ENCODE data around the gene POP5.
"Not testable (repeated sequence)": the region's sequence is repeated elsewhere in the genome, so short reads cannot be mapped to it uniquely, and the experiment has no call there.

POP5 gene, protein sequence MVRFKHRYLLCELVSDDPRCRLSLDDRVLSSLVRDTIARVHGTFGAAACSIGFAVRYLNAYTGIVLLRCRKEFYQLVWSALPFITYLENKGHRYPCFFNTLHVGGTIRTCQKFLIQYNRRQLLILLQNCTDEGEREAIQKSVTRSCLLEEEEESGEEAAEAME

DNA sequence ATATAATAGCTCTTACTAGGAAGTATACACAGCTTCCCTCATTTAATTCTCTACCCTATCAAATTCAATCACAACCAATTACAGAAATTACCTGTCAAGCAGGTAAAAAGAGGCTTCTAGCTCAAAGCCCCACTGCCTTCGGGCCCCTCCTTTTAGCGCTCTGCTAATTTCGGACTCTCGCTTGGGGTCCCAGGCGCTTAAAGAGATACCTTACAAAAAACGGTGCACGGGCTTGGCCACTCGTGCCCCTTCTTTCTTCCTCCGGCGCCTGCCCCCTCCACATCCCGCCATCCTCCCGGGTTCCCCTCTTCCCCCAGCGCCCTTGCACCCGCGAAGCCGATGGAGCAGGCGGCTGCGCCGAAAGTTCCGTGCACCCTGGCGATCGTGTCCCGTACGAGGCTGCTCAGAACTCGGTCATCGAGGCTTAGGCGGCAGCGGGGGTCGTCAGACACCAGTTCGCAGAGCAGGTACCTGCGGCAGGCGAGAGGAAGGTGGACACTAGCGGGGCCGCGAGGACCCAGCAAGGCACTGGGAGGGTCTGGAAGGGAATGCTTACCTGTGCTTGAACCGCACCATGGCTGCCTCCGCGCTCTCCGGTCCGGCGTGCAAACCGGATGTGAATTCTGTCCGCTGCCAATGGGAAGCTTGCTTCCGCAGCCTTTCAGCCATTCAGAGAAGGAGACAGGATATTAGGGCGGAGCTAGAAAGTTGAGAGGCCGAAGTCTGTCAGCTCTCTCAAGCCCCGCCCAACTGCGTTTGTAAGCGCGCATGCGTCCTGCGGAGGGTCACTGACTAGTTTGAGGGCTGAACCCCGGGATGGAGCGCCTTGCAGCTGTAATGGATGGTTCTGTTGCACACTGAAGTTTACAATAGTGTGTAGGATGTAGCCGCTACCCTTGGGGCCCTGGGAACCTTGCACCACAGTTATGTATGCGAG, at the start of gene POP5:
POP5 (minus strand) TSS at position 616 of the 937 bp plus-strand sequence; CDS start at position 576, 40 bp downstream.
- peak; percentile 91 to 92 for DNase-seq (ENCODE audit: low read depth in 2 of 2)

DNA sequence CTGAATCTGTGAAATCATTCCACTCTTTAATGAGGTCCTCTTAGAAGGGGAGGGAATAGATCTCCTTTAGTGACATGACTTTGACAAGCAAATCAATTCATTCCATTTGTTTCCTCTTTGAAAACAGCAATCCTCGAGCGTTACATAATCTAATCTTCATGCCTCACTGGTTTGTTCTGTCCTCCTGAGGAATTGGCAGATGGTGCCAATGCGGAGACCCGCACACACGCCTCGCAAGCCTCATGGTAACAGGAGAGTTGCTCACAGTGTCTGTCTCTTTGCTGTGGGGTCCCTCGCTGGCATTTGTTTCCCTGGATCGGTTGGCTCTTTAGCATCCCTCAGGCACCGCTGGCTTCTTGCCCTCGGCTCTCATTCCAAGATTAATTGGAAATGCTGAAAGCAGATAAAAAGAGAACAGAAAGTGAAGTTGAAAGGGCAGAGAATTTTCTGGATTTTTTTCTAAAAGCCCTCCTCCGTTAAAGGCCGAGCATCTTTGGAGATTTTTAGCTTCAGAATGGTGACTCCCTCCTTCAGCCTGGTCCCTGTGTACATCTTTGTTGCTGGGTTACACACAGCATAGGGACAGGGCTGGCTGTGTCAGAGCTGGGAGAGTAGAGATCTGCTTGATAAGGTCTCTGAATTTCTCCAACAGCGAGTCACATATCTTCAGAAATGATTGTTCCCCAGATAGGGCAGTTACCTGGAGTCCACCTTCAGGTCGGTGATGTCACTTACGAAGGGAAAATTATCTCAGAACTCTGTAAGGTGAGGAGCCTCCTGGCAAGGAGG, 49.1 kb upstream of the POP5 start:
- DNase-seq (ENCODE audit: low read depth in 2 of 2): no peak

DNA sequence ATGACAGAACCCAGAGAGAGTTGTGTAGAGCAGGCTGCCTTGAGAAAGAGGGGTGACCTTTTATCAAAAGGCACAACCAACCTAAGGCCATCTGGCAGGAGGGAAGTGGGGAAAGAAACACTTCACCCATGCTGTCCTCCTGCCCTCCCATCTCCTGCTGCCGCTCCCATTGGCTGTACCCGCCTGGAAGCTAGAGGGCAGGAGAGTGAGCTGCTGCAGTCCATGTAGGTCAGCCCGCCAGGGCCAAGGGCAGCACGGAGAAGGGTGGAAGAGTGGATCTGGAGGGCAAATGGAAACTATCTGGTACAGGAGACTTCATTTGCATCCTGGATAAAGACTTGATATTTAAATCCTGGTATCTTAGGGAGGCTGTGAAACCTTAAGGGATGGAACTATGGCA, 47.7 kb upstream of the POP5 start:
- DNase-seq (ENCODE audit: low read depth in 2 of 2): no peak

DNA sequence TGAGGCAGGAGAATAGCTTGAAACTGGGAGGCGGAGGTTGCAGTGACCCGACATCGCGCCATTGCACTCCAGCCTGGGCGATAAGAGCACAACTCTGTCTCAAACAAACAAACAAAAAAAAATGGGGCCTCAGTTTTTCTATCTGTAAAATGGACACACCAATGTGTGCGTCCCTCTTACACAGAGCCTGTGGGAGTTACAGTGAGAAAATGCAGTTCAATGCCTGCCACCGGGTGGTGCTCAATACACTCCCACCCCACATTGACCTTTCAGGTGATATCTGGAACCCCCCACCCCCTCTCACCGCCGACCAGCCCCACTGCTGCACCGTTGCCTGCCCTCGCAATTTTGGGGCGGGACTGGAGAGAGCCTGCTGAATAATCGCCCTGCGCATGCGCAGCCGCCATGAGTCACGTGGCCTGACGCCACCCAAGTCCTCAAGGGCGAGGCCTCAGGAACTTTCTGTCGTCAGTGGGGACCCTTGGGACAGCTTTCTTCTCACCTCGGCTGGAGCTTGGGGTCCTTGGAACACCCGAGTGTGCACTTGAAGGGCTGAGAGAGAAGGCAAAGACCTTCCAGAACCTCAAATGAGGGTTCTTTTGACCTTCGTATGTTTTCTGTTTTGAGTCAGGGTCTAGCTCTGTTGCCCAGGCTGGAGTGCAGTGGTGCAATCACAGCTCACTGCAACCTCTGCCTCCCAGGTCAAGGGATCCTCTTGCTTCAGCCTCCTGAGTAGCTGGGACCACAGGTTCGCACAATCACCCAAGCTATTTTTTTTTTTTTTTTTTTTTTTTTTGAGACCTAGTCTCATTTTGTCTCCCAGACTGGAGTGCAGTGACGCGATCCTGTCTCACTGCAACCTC, 44.6 kb upstream of the POP5 start:
- DNase-seq (ENCODE audit: low read depth in 2 of 2): no peak

DNA sequence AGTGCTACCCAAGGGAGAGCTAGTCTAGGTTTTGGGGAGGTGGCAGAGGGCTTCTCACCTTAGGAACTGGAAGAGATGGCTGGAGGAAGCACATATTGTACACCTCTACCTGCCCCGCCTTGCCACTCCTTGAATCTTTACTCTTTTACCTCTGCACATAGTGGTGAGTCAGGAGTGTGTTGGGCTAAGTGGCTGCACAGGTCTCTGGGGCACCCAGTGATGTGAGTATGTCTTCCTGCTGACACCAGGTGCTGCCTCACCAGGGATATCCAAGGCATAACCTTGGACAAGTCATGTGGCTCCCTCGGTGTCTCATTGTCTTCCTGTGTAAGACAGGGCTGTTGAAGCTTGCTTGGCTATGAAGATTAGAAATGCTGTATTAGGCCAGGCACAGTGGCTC, 39.4 kb upstream of the POP5 start:
- no peak for DNase-seq (ENCODE audit: low read depth in 2 of 2)

DNA sequence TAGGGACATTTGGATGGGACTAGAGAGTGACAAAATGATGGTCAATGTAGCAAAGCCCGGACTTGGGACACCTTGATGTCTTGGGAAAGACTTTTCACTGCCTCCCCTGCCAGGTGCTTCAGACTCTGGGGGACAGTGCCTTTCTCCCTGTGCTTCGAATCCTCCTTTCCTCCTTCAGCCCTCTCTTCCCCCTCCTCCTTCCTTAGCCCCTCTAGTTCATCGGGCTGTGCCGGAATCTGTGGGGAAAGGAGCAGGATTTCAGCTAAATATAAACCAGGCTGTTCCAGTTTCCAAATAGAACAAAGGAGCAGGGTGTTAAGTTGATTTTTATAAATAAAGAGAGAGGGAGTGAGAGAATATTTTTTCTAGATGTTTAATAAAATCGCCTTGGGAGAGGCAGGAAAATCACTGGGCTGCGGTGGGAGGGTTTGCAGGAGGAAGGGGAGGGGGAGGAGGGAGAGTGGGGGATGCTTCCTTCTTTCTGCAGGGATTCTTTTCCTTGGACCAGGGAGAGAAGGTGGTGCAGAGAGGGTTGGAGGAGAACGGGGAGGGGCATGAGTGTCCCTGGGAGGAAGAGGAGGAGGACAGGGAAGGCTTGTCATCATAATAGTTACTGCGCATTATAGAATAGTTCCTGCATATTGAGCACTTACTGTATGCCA, 37.9 kb upstream of the POP5 start:
- DNase-seq (ENCODE audit: low read depth in 2 of 2): no peak

DNA sequence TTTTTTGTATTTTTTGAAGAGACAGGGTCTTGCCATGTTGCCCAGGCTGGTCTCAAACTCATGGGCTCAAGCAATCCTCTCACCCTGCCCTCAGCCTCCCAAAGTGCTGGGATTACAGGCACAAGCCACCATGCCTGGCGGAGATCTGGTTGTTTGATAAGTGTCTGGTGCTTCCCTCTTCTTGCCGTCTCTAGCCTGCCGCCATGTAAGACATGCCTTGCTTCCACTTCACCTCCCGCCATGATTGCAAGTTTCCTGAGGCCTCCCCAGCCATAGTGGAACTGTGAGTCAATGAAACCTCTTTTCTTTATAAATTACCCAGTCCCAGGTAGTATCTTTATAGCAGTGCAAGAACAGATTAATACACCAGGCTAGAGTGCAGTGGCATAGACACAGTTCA, 36.6 kb upstream of the POP5 start:
- DNase-seq (ENCODE audit: low read depth in 2 of 2): not testable (repeated sequence)

DNA sequence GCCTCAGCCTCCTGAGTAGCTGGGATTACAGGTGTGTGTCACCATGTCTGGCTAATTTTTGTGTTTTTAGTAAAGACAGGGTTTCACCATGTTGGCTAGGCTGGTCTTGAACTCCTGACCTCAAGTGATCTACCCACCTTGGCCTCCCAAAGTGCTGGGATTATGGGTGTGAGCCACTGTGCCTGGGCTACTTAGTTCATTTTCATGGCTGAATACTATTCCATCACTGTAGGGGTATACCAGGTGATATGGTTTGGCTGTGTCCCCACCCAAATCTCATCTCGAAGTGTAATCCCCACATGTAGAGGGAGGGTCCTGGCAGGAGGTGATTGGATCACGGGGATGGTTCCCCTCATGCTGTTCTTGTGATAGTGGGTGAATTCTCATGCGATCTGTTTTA, 36.0 kb upstream of the POP5 start:
- not testable (repeated sequence) for DNase-seq (ENCODE audit: low read depth in 2 of 2)

DNA sequence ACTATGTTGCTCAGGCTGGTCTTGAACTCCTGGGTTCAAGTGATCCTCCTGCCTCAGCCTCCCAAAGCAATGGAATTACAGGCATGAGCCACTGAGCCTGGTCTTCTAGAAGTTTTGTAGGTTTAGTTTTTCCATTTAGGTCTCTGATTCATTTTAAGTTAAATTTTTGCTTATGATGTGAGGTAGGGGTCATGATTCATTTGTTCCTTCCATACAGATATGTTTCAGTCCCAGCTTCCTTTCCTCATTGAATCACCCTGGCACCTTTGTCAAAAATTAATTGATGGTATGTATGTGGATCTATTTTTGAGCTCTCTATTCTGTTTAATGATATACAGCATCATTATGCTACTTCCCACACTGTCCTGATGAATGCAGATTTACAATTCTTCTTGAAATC, 33.6 kb upstream of the POP5 start:
- DNase-seq (ENCODE audit: low read depth in 2 of 2): no peak

DNA sequence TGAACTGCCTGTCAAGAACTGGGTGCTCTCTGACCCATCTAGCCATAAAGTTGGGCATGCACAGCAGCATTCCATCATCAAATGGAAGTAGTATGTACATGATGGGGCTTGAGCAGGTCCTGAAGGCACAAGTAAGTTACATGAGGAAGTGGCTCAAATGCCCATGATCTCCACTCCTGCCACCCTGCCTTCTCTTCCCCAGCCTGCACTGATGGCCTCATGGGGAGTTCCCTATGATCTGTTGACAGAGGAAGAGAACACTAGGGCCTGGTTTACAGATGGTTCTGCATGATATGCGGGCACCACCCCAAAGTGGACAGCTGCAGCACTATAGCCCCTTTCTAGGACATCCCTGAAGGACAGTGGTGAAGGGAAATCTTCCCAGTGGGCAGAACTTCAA, 30.3 kb upstream of the POP5 start:
- not testable (repeated sequence) for DNase-seq (ENCODE audit: low read depth in 2 of 2)

DNA sequence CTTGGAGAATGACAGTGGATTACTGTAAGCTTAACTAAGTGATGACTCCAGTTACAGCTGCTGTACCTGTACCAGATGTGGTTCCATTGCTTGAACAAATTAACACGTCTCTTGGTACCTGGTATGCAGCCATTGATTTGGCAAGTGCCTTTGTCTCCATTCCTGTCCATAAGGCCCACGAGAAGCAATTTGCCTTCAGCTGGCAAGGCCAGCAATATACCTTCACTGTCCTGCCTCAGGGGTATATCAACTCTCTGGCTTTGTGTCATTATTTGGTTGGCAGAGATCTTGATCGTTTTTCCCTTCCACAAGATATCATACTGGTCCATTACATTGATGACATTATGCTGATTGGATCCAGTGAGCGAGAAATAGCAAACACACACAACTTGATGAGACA, 29.4 kb upstream of the POP5 start:
- no peak for DNase-seq (ENCODE audit: low read depth in 2 of 2)

DNA sequence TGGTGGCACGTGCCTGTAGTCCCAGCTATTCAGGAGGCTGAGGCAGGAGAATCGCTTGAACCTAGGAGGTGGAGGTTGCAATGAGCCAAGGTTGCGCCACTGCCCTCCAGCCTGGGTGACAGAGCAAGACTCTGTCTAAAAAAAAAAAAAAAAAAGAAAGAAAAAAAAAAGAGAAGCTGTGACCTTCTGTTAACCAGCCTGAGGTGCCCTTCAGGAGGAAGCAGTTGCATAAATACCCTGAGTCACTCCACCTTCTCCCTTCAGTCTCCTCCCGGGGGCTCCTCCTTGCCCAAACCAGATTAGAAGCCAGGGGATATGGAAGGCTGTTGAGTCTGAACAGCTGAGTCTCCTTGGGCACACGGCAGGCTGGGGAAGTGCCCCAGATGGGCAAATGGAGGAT, 21.2 kb upstream of the POP5 start:
- not testable (repeated sequence) for DNase-seq (ENCODE audit: low read depth in 2 of 2)

DNA sequence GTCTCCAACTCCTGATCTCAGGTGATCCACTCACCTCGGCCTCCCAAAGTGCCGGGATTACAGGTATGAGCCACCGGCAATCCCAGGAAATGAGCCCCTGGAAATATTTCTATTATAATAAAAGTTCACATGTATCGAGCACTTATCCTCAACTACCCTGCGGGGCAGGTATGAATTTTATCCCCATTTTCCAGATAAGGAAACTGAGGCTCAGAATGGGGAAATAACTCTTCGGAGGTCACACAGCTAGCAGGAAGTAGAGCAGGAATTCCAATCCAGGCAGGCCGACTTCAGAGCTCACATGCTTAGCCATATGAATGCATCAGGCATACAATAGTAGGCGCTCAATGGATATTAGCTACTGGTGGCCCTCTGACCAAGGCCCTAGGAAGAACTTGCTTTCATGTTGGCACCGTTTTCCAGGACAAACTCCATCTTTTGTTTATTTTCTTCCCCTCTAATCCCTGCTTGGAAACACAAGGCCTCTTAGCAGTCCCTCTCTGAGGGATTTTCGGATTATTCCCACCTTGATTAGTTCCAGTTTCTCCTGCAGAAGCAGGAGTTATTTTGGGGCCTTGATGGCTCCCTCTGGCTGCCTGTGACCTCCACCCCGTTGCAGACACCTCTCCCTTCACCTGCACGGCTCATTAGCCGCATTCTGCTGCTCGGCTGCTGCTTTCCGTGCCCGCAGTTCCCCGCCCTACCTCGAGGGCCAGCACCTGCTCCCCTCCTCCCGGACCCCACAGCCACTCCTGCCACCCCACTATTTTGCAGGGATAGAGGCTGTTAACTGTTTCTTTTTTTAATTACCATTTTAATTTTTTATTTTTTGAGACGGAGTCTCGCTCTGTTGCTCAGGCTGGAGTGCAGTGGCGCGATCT, 18.7 kb upstream of the POP5 start:
- DNase-seq (ENCODE audit: low read depth in 2 of 2): no peak

DNA sequence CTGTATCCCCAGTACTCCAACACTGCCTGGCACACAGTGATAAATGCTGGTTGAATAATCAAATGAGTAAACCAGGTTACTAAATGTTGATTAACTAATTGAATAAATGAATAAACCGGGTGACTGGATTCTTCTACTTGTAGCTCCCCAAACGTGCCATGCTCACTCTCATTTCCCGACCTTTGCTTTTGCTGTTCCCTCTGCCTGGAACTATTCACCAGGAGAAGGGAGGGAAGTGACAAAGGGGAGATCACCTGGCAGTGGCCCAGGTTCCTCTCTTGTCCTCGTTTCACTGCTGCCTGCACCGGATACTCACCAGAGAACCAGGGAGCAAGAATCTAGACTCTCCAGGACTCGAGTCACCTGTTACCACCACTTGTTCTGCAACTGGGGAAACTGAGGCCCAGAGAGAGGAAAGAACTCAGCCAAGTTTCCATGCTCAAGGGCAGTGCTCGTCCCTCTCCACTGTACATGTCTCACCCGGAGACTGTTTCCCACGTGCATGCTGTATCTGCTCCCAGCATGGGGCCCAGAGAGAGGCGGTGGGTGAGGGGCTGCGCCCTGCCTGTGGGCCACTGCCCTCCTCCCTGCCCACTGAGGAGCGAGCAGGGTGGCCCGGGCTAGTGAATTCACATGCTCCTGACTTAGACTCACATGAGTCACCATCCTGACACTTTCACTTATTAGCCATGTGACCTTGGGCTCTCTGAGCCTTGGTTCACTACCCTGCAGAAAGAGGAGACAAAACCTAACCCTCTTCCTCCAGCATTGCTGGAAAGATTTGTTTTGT, 17.7 kb upstream of the POP5 start:
- no peak for DNase-seq (ENCODE audit: low read depth in 2 of 2)

DNA sequence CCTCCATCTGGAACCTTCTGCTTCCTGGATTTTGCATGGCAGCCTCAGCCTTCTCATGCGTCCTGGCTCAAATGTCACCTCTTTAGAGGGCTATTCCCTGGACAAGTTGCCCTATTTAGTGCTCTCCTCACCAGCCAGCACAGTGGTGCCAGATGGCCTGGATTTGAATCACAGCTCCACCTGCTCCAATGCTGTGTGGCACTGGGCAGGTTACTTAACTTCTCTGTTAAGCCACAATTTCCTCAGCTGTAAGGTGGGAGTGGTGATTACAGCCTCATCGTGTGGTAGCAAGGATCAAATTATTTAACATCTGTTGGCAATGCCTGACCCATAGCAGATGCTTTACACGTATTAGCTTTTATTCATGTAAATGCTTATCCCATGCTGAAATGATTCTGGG, 16.7 kb upstream of the POP5 start:
- no peak for DNase-seq (ENCODE audit: low read depth in 2 of 2)

DNA sequence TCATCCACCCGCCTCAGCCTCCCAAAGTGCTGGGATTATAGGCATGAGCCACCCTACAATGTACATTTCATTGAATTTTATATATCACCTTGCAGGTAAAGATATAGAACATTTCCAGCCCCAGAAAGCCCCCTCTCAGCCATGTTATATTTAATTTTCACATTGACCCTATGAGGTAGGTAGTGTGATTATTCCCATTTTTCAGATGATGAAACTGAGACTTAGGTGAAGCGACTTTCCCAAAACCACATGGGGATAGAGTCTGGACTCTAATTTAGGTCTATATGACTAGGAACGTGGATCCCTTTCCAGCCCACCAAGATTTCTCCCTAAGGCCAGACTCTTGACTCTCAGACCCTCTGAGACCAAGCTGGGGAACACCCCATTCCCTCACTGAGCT, 15.7 kb upstream of the POP5 start:
- no peak for DNase-seq (ENCODE audit: low read depth in 2 of 2)

DNA sequence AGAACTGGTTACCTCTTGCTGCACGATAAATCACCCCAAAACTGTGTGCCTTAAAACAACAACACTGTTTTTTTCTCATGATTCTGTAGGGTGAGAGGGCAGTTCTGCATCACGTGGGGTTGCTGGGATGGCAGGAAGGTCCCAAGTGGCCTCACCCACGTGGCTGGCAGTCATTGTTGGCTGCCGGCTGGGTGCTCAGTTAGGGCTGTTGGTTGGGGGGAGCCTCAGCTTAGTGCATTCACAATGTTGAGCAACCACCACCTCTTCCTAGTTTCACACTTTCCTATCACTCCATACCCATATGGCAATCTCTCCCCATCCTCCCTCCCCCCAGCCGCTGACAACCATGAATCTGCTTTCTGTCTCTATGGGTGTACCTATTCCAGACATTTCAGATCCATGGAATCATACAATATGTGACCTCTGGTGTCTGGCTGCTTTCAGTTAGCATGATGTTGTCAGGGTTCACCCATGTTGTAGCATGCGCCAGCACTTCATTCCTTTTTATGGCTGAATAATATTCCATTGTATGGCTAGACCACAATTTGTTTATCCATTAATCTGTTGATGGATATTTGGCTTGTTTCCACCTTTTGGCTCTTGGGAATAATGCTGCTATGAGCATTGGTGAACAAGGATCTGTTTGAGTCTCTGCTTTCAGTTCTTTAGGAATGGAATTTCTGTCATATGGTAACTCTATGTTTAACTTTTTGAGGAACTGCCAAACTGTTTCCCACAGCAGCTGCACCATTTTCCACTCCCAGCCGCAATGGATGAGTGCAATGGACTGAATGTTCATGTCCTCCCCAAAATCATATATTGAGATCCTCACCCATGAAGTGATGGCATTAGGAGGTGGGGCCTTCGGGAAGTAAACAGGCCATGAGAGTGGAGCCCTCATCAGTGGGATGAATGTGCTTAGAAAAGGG, 11.2 kb upstream of the POP5 start:
- no peak for DNase-seq (ENCODE audit: low read depth in 2 of 2)

Data from stimulated activated CD4-positive, alpha-beta T cell treated with anti-CD3 and anti-CD28 coated beads, Interleukin-15, amount 100 ng/mL, for 48 hours (primary cell).